HCT116 (cell line): Measurements from ENCODE around the gene RPS16. TPM values are rescaled to one million over a fixed set of nuclear protein-coding genes. Genes with fewer than 3 reads are reported as not detected.

Experiments used
- ATAC-seq: fragments of 200-7000 bp; cut with Tn5 transposase; 2 replicates; pipeline ENCODE4 v1.9.1; 2020; ENCODE audit warnings: mild to moderate bottlenecking, moderate library complexity
- BruUV-seq: library from RNA; stranded (reverse); fragments of 400-500 nt; replicated peaks from 2 replicates; lab custom pipeline; 2021; lab: Mats Ljungman, UMichigan
- CTCF ChIA-PET: fragments of 300-600 bp; sonication (Branson Sonifier 250); formaldehyde crosslinking; loops from one replicate; lab custom pipeline; 2021; ENCODE audit warnings: antibody characterized with exemption; lab: Charles Lee
- POLR2A ChIA-PET: fragments of 300-600, 350-600 bp; sonication (Branson Sonifier 250); formaldehyde crosslinking; loops from one replicate; lab custom pipeline; 2021; ENCODE audit warnings: antibody characterized with exemption; lab: Charles Lee
- RAD21 ChIA-PET, 2 experiments: fragments of 300-600 bp; sonication (Branson Sonifier 250); formaldehyde crosslinking; loops; one replicate each; lab custom pipeline; 2023; ENCODE audit warnings: low total read pairs in 2 of 2; ENCODE audit not compliant: uncharacterized antibody in 2 of 2, unreplicated experiment in 2 of 2, low non-redundant PET in 1 of 2; lab: Charles Lee
- DNase-seq: peaks from one replicate; pipeline ENCODE4 v3.0.0-alpha.2; 2010; ENCODE audit warnings: low read depth, low spot score
- H2AFZ ChIP-seq: fragments of 200-600 bp; shearing (Covaris generic), sonication (generic); 2 replicates; pipeline ENCODE4 v1.6.1; 2017; ENCODE audit warnings: low read depth, mixed run types, mixed read lengths, antibody characterized with exemption, low read length; ENCODE audit not compliant: poor library complexity, severe bottlenecking
- H3K27ac ChIP-seq: 2 replicates; pipeline ENCODE4 v1.5.1; 2012; ENCODE audit warnings: low read depth, low read length
- H3K27me3 ChIP-seq: fragments of 200-600 bp; sonication (generic); 2 replicates; pipeline ENCODE4 v1.6.1; 2016; ENCODE audit warnings: mixed run types, low read length, mixed read lengths; ENCODE audit not compliant: insufficient read depth
- H3K36me3 ChIP-seq, 2 experiments: fragments of 200-500 bp in 1 of 2; fragments of 200-600 bp in 1 of 2; sonication (Bioruptor generic) in 1 of 2; sonication (generic) in 1 of 2; 2 replicates each; pipeline versions ENCODE4 v1.5.1 to v1.6.1; 2014 to 2016; ENCODE audit warnings: low read length in 2 of 2, inconsistent platforms in 1 of 2, mixed read lengths in 1 of 2, mixed run types in 1 of 2; ENCODE audit not compliant: insufficient read depth in 2 of 2, control insufficient read depth in 1 of 2
- H3K4me1 ChIP-seq, 2 experiments: fragments of 200-600 bp in 1 of 2; sonication (generic) in 1 of 2; 2 replicates each; pipeline versions ENCODE4 v1.5.1 to v1.6.1; 2012 to 2017; ENCODE audit warnings: low read length in 2 of 2, inconsistent platforms in 1 of 2, mild to moderate bottlenecking in 1 of 2, mixed read lengths in 1 of 2, mixed run types in 1 of 2, moderate library complexity in 1 of 2; ENCODE audit not compliant: insufficient read depth in 2 of 2, control insufficient read depth in 1 of 2
- H3K4me2 ChIP-seq: fragments of 200-600 bp; sonication (generic); 2 replicates; pipeline ENCODE4 v1.6.1; 2017; ENCODE audit warnings: mixed run types, low read length, mixed read lengths
- H3K4me3 ChIP-seq, 2 experiments: fragments of 200-600 bp in 1 of 2; sonication (generic) in 1 of 2; replicated peaks in 1 of 2; 2 replicates each; pipeline ENCODE4 v1.5.1; 2011 to 2016; ENCODE audit warnings: low read length in 2 of 2, control low read depth in 1 of 2, low read depth in 1 of 2, mild to moderate bottlenecking in 1 of 2, mixed read lengths in 1 of 2, mixed run types in 1 of 2
- H3K79me2 ChIP-seq: fragments of 200-600 bp; sonication (generic); 2 replicates; pipeline ENCODE4 v1.6.1; 2017; ENCODE audit warnings: mild to moderate bottlenecking, mixed run types, low read length, moderate library complexity, mixed read lengths; ENCODE audit not compliant: insufficient read depth
- H3K9ac ChIP-seq: fragments of 200-600 bp; sonication (generic); 2 replicates; pipeline ENCODE4 v1.6.1; 2016; ENCODE audit warnings: low read length, mixed read lengths
- H3K9me2 ChIP-seq: fragments of 200-600 bp; sonication (generic), shearing (Covaris generic); 2 replicates; pipeline ENCODE4 v1.6.1; 2017; ENCODE audit warnings: mixed run types, mild to moderate bottlenecking, moderate library complexity; ENCODE audit not compliant: insufficient read depth
- H3K9me3 ChIP-seq, 2 experiments: fragments of 200-500 bp in 1 of 2; fragments of 200-600 bp in 1 of 2; sonication (Bioruptor generic) in 1 of 2; sonication (generic) in 1 of 2; 2 replicates each; pipeline ENCODE4 v1.6.1; 2014 to 2017; ENCODE audit warnings: low read length in 2 of 2, mixed read lengths in 2 of 2, inconsistent platforms in 1 of 2, low read depth in 1 of 2, mild to moderate bottlenecking in 1 of 2, mixed run types in 1 of 2, moderate library complexity in 1 of 2; ENCODE audit not compliant: control insufficient read depth in 1 of 2, insufficient read depth in 1 of 2
- H4K20me1 ChIP-seq: fragments of 200-600 bp; sonication (generic), shearing (Covaris generic); 2 replicates; pipeline ENCODE4 v1.6.1; 2017; ENCODE audit warnings: mixed run types, mild to moderate bottlenecking, moderate library complexity; ENCODE audit not compliant: insufficient read depth
- ATF3 ChIP-seq: IDR thresholded peaks from 2 replicates; pipeline ENCODE4 v1.6.1; 2012
- CBX3 ChIP-seq: IDR thresholded peaks from 2 replicates; pipeline ENCODE4 v1.6.1; 2012; ENCODE audit warnings: low read depth
- CEBPB ChIP-seq: IDR thresholded peaks from 2 replicates; pipeline ENCODE4 v1.6.1; 2012; ENCODE audit warnings: low read depth
- EGR1 ChIP-seq: IDR thresholded peaks from 2 replicates; pipeline ENCODE4 v1.6.1; 2012; ENCODE audit warnings: low read depth
- ELF1 ChIP-seq: IDR thresholded peaks from 2 replicates; pipeline ENCODE4 v1.6.1; 2012; ENCODE audit warnings: low read depth, borderline replicate concordance
- EZH2 ChIP-seq: fragments of 200-600 bp; sonication (generic); IDR thresholded peaks from 2 replicates; pipeline ENCODE4 v1.6.1; 2017; ENCODE audit warnings: antibody characterized with exemption, mixed run types
- EZH2phosphoT487 ChIP-seq: fragments of 200-600 bp; IDR thresholded peaks from 2 replicates; pipeline ENCODE4 v1.6.1; 2018; ENCODE audit warnings: antibody characterized with exemption, borderline replicate concordance
- FOSL1 ChIP-seq: IDR thresholded peaks from 2 replicates; pipeline ENCODE4 v1.6.1; 2012; ENCODE audit warnings: low read depth
- MAX ChIP-seq: IDR thresholded peaks from 2 replicates; pipeline ENCODE4 v1.6.1; 2012
- POLR2A ChIP-seq: IDR thresholded peaks from 2 replicates; pipeline ENCODE4 v1.7.0; 2011; ENCODE audit warnings: borderline replicate concordance; ENCODE audit not compliant: insufficient read depth, insufficient read length; ENCODE audit errors: extremely low read depth
- RAD21 ChIP-seq: IDR thresholded peaks from 2 replicates; pipeline ENCODE4 v1.6.1; 2012; ENCODE audit warnings: low read depth, mild to moderate bottlenecking
- REST ChIP-seq: IDR thresholded peaks from 2 replicates; pipeline ENCODE4 v1.6.1; 2012; ENCODE audit warnings: low read depth
- SIN3A ChIP-seq: IDR thresholded peaks from 2 replicates; pipeline ENCODE4 v1.6.1; 2012; ENCODE audit warnings: low read depth
- SP1 ChIP-seq: IDR thresholded peaks from 2 replicates; pipeline ENCODE4 v1.6.1; 2012; ENCODE audit warnings: low read depth
- SRF ChIP-seq: IDR thresholded peaks from 2 replicates; pipeline ENCODE4 v1.6.1; 2012; ENCODE audit warnings: low read depth
- TCF7L2 ChIP-seq: IDR thresholded peaks from 2 replicates; pipeline ENCODE4 v1.7.0; 2011; ENCODE audit warnings: borderline replicate concordance, inconsistent platforms; ENCODE audit not compliant: insufficient read depth, insufficient read length; ENCODE audit errors: extremely low read depth
- YY1 ChIP-seq: IDR thresholded peaks from 2 replicates; pipeline ENCODE4 v1.6.1; 2011; ENCODE audit warnings: low read length, low read depth, moderate library complexity, mild to moderate bottlenecking; ENCODE audit not compliant: insufficient replicate concordance; ENCODE audit errors: extremely low read depth
- ZBTB33 ChIP-seq: IDR thresholded peaks from 2 replicates; pipeline ENCODE4 v1.6.1; 2011; ENCODE audit warnings: mild to moderate bottlenecking, low read length, moderate library complexity; ENCODE audit not compliant: insufficient replicate concordance; ENCODE audit errors: extremely low read depth
- ZFX ChIP-seq: fragments of 450-650 bp; IDR thresholded peaks from 2 replicates; pipeline ENCODE4 v1.6.1; 2017
- ZNF274 ChIP-seq: fragments of 200-500 bp; sonication (Bioruptor generic); IDR thresholded peaks from 2 replicates; pipeline ENCODE4 v1.6.1; 2014; ENCODE audit warnings: mild to moderate bottlenecking, low read depth, low read length, inconsistent platforms
- intact Hi-C: fragments of 100-400 bp; cut with micrococcal nuclease; formaldehyde crosslinking; loops from 2 replicates; pipeline ENCODE4 v1.10.0; 2022
- total RNA-seq: library from RNA; stranded (reverse); gene quantifications from one replicate; pipeline ENCODE4 v1.2.1, GENCODE V29; 2021; ENCODE audit not compliant: unreplicated experiment

The RPS16 gene
- total RNA-seq, 1 experiment from 2014 or later = 3,365 TPM

- ChIA-PET CTCF (no interaction called here), RAD21 (interaction anchor here in 1 of 2 experiments (0.6 kb wide), 1 partner anchor 29 kb away, joined by 3 read pairs; no protein-coding TSS in a partner anchor), POLR2A (interaction anchor here (0.7 to 2.7 kb wide), 4 partner anchors 10 to 55 kb away, joined by 3 to 35 read pairs (median 4); partner anchors contain the start of genes MED29, PAF1 and RPS16)
- no peaks in the 10 kb centered on the region for H3K9me2 ChIP-seq
- H3K4me3 ChIP-seq = peak within 1 kb of the TSS; percentile 74 to 100
- no peaks in the 10 kb centered on the region for H3K27me3 ChIP-seq
- peaks cover 2 to 9% of the 10 kb centered on the region in 2 experiments; a peak in 2 of 4 replicates for H3K36me3 ChIP-seq
- H3K9ac ChIP-seq = peak within 1 kb of the TSS; percentile 86
- TSS peak; percentile 81 for BruUV-seq
- peaks cover 6 to 30% of the 10 kb centered on the region in 2 experiments for H3K4me1 ChIP-seq
- DNase-seq = peak; percentile 96
- peak within 1 kb of the TSS; percentile 78 for H3K4me2 ChIP-seq
- no peak within 1 kb of the TSS for H2AFZ ChIP-seq
- peak; percentile 95 for ATAC-seq
- H3K9me3 ChIP-seq = no peaks in the 10 kb centered on the region; a peak in 1 of 4 replicates
- intact Hi-C loops = loop anchor here (2.0 kb wide), 1 partner anchor 87 kb away; the partner anchor contains the start of gene EID2B
- peak within 1 kb of the TSS; percentile 87 for H3K27ac ChIP-seq
- H4K20me1 ChIP-seq = no peaks in the 10 kb centered on the region
- H3K79me2 ChIP-seq = peaks cover 60% of the 10 kb centered on the region
- TF ChIP-seq ZNF274 (no peak), REST (no peak), CBX3 (peak; percentile 77), FOSL1 (no peak), EGR1 (peak; percentile 89), SRF (no peak), SP1 (peak; percentile 74), ATF3 (no peak), TCF7L2 (no peak), POLR2A (peak; percentile 88), YY1 (peak; percentile 98), ZFX (peak; percentile 83), EZH2phosphoT487 (no peak), CEBPB (no peak), MAX (peak; percentile 98), ELF1 (peak; percentile 84; the same call in 1 of the 2 replicates), SIN3A (peak; percentile 97), ZBTB33 (peak; percentile 99), RAD21 (no peak), EZH2 (no peak)
These were observed 9.7 kb upstream of the RPS16 start, which contains the start of gene SUPT5H for GRCh38 chr19:39445196-39446111. Gene SUPT5H, plus strand, starts transcription at chr19:39445582. Its CDS starts 309 bp downstream, at chr19:39445891.
